Measurements from ENCODE around the gene SGPL1.

SGPL1 gene

GRCh38 chr10:70811881-70812280 lies 3.9 kb upstream of the SGPL1 start:
- H3K27ac ChIP-seq: no peak overlapping the region
- no peak overlapping the region for H3K4me3 ChIP-seq
- DNase-seq (ENCODE audit: low spot score): no peak
- TF ChIP-seq, protein P1, sequence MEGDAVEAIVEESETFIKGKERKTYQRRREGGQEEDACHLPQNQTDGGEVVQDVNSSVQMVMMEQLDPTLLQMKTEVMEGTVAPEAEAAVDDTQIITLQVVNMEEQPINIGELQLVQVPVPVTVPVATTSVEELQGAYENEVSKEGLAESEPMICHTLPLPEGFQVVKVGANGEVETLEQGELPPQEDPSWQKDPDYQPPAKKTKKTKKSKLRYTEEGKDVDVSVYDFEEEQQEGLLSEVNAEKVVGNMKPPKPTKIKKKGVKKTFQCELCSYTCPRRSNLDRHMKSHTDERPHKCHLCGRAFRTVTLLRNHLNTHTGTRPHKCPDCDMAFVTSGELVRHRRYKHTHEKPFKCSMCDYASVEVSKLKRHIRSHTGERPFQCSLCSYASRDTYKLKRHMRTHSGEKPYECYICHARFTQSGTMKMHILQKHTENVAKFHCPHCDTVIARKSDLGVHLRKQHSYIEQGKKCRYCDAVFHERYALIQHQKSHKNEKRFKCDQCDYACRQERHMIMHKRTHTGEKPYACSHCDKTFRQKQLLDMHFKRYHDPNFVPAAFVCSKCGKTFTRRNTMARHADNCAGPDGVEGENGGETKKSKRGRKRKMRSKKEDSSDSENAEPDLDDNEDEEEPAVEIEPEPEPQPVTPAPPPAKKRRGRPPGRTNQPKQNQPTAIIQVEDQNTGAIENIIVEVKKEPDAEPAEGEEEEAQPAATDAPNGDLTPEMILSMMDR (IDR thresholded peaks at IDR 0.05): no peak

GRCh38 chr10:70812814-70813213 lies 2.9 kb upstream of the SGPL1 start:
- TF ChIP-seq, protein P1 (IDR thresholded peaks at IDR 0.05): no peak
- H3K27ac ChIP-seq: no peak overlapping the region
- H3K4me3 ChIP-seq: no peak overlapping the region
- DNase-seq (ENCODE audit: low spot score): no peak

DNA sequence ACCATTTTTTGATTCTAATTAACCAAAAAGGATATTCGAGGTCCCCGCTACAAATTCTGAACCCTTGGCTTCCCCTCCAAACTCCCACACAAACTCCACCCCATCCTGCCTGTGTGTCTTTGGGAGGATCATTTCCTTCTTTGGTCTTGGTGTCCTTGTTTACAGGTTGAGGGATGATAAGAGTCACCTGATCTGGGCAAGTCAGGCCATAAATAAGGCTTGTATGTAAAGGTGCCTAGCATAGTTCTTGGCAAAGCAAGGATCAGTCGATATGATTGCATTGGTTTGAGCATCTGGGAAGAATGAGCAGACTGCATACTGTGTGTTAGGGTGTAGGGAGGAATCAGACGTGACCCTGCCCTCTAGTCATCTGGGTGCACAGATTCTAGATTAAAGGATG lies 1.6 kb upstream of the SGPL1 start:
- TF ChIP-seq, protein P1 (IDR thresholded peaks at IDR 0.05): no peak
- no peak for DNase-seq (ENCODE audit: low spot score)
- no peak overlapping the region for H3K4me3 ChIP-seq
- no peak overlapping the region for H3K27ac ChIP-seq

GRCh38 chr10:70816220-70816894 lies 609 bp downstream of the SGPL1 start:
- TF ChIP-seq, protein P1 (IDR thresholded peaks at IDR 0.05): no peak
- DNase-seq (ENCODE audit: low spot score): peak; percentile 83
- Histone ChIP-seq H3K27ac (peak overlapping the region; percentile 85 to 96), H3K4me3 (peak overlapping the region; percentile 86)

GRCh38 chr10:70820976-70821750 lies 5.4 kb downstream of the SGPL1 start:
- TF ChIP-seq, protein P1 (IDR thresholded peaks at IDR 0.05): no peak
- Histone ChIP-seq H3K4me3 (no peak overlapping the region), H3K27ac (no peak overlapping the region)
- no peak for DNase-seq (ENCODE audit: low spot score)

DNA sequence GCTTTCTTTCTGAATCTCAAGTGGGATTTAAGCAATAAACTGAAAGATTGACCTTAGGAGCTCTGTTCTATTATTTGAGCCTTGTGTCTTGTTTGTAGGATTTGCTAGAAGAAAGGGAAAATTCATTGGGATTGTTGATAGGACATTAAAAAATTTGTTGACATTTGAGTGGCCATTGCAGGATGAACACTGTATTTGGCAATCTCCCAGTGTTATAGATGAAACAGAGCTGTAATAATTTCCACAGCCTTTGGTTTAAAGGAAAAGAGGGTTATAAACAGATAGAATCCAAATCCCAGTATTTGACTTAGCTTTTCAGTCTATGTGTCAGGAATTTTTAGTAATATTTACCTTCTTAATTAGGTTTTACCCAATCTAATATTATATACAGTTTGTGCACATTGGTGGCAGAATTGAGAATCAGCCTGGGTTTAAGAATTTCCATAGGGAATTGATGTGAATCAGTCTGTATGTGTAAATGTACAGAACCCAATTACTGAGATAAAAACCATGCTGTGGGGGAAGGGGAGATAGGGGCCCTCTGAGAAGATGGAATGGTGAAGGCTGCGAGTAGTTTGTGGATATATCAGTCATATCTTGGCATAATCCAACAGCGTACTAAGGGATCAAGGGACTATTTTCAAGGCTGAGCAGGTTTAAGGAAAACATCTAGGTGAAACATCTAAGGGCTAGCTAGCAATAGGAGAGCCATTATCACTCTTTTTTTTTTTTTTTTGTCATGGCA lies 6.5 kb downstream of the SGPL1 start:
- TF ChIP-seq, protein P1 (IDR thresholded peaks at IDR 0.05): no peak
- no peak overlapping the region for H3K27ac ChIP-seq
- H3K4me3 ChIP-seq: no peak overlapping the region
- no peak for DNase-seq (ENCODE audit: low spot score)
